Activated CD8-positive, alpha-beta memory T cell treated with anti-CD3 and anti-CD28 coated beads, Interleukin-2, amount 50 U/mL, for 24 hours (primary cell): Measurements from ENCODE around the gene SLC2A3.
"Not testable (repeated sequence)": the region's sequence is repeated elsewhere in the genome, so short reads cannot be mapped to it uniquely, and the experiment has no call there.

Experiments
- DNase-seq: peaks from one replicate; pipeline ENCODE4 v3.0.0-alpha.2; 2020; ENCODE audit errors: extremely low read depth

The SLC2A3 gene

GRCh38 chr12:7916936-7917335 lies 19.1 kb downstream of the SLC2A3 start:
- no peak for DNase-seq

- DNase-seq: no peak
Measured at GRCh38 chr12:7915661-7916403, 20.2 kb downstream of the SLC2A3 start.

GRCh38 chr12:7910106-7910505 lies 25.9 kb downstream of the SLC2A3 start:
- DNase-seq: not testable (repeated sequence)

GRCh38 chr12:7907009-7907408 lies 29.0 kb downstream of the SLC2A3 start:
- DNase-seq: no peak

- DNase-seq: not testable (repeated sequence)
Measured at GRCh38 chr12:7906303-7906702, 29.7 kb downstream of the SLC2A3 start.

GRCh38 chr12:7905600-7906125 lies 30.3 kb downstream of the SLC2A3 start:
- DNase-seq: not testable (repeated sequence)

GRCh38 chr12:7905071-7905470 lies 30.9 kb downstream of the SLC2A3 start:
- no peak for DNase-seq

GRCh38 chr12:7902416-7902815 lies 33.6 kb downstream of the SLC2A3 start:
- DNase-seq: not testable (repeated sequence)

GRCh38 chr12:7899755-7900154 lies 36.2 kb downstream of the SLC2A3 start:
- no peak for DNase-seq

- not testable (repeated sequence) for DNase-seq
Measured at GRCh38 chr12:7896726-7897125, 39.3 kb downstream of the SLC2A3 start.

GRCh38 chr12:7892186-7892980 lies 43.6 kb downstream of the SLC2A3 start:
- DNase-seq: no peak

GRCh38 chr12:7884689-7885088 lies 51.3 kb downstream of the SLC2A3 start:
- no peak for DNase-seq

- DNase-seq: not testable (repeated sequence)
Measured at GRCh38 chr12:7881736-7882120, 54.3 kb downstream of the SLC2A3 start.

- DNase-seq: not testable (repeated sequence)
Measured at GRCh38 chr12:7880952-7881735, 54.8 kb downstream of the SLC2A3 start.

- no peak for DNase-seq
Measured at GRCh38 chr12:7879246-7879645, 56.7 kb downstream of the SLC2A3 start.

- no peak for DNase-seq
Measured at GRCh38 chr12:7877420-7877819, 58.6 kb downstream of the SLC2A3 start.

- DNase-seq: no peak
Measured at GRCh38 chr12:7872566-7873319, 63.2 kb downstream of the SLC2A3 start, which contains the start of gene SLC2A14. Gene SLC2A14 (minus strand): TSS chr12:7872915. CDS start chr12:7869880, 3,035 bp downstream.

GRCh38 chr12:7870335-7870734 lies 65.7 kb downstream of the SLC2A3 start:
- DNase-seq: no peak
